ENCODE results near the gene REX1BD.

The REX1BD gene

GRCh38 chr19:18608805-18609716, 20.5 kb downstream of the REX1BD start:
- no peak for DNase-seq (ENCODE audit: low read depth in 1 of 2, low spot score in 1 of 2)

GRCh38 chr19:18609717-18610051, 21.1 kb downstream of the REX1BD start:
- Histone ChIP-seq H3K27me3 (ENCODE audit: insufficient read depth, poor library complexity, severe bottlenecking) (peaks cover 82% of the 10 kb centered on the region), H3K27ac (replicated peaks) (no peak overlapping the region), H3K4me3 (replicated peaks; ENCODE audit: insufficient read depth, low read length) (no peak overlapping the region)
- no peak for TF ChIP-seq GABPA (IDR thresholded peaks at IDR 0.05; ENCODE audit: low read depth)
- TF ChIP-seq CTCF (IDR thresholded peaks at IDR 0.05; ENCODE audit: insufficient read depth, low read length), result no peak
- TF ChIP-seq REST (IDR thresholded peaks at IDR 0.05; ENCODE audit: insufficient replicate concordance, low read depth), result no peak
- no peak for DNase-seq (ENCODE audit: low read depth in 1 of 2, low spot score in 1 of 2)

More at GRCh38 chr19:18608805-18609716, 20.5 kb downstream of the REX1BD start:
- TF ChIP-seq CTCF (IDR thresholded peaks at IDR 0.05; ENCODE audit: insufficient read depth, low read length), result no peak
- TF ChIP-seq POLR2AphosphoS5 (IDR thresholded peaks at IDR 0.05; ENCODE audit: low read depth), result no peak
- TF ChIP-seq SPI1 (IDR thresholded peaks at IDR 0.05; ENCODE audit: borderline replicate concordance, low read depth), result no peak
- no peak for TF ChIP-seq REST (IDR thresholded peaks at IDR 0.05; ENCODE audit: insufficient replicate concordance, low read depth)
- TF ChIP-seq GABPA (IDR thresholded peaks at IDR 0.05; ENCODE audit: low read depth), result no peak
- Histone ChIP-seq H3K4me3 (replicated peaks; ENCODE audit: insufficient read depth, low read length) (no peak overlapping the region), H3K27me3 (ENCODE audit: insufficient read depth, poor library complexity, severe bottlenecking) (peaks cover 82% of the 10 kb centered on the region), H3K27ac (replicated peaks) (no peak overlapping the region)

- Histone ChIP-seq H3K27ac (replicated peaks) (no peak overlapping the region), H3K4me3 (replicated peaks; ENCODE audit: insufficient read depth, low read length) (no peak overlapping the region), H3K27me3 (ENCODE audit: insufficient read depth, poor library complexity, severe bottlenecking) (peaks cover 80% of the 10 kb centered on the region)
- TF ChIP-seq REST (IDR thresholded peaks at IDR 0.05; ENCODE audit: insufficient replicate concordance, low read depth), result no peak
- no peak for TF ChIP-seq POLR2AphosphoS5 (IDR thresholded peaks at IDR 0.05; ENCODE audit: low read depth)
- no peak for TF ChIP-seq SPI1 (IDR thresholded peaks at IDR 0.05; ENCODE audit: borderline replicate concordance, low read depth)
- no peak for TF ChIP-seq CTCF (IDR thresholded peaks at IDR 0.05; ENCODE audit: insufficient read depth, low read length)
- no peak for TF ChIP-seq GABPA (IDR thresholded peaks at IDR 0.05; ENCODE audit: low read depth)
- no peak for DNase-seq (ENCODE audit: low read depth in 1 of 2, low spot score in 1 of 2)
Measured at GRCh38 chr19:18610245-18610555, 21.6 kb downstream of the REX1BD start.

Measured in HL-60 (cell line).